Uterus (tissue), 2 donors: ENCODE data around the gene STING1.
"Not testable (repeated sequence)": the region's sequence is repeated elsewhere in the genome, so short reads cannot be mapped to it uniquely, and the experiment has no call there.

Experiments used
- POLR2A ChIP-seq, 2 donors: fragments of 450-650 bp; IDR thresholded peaks; one replicate each; pipeline ENCODE4 v1.6.1; 2016; ENCODE audit warnings: antibody characterized with exemption in 2 of 2, mild to moderate bottlenecking in 1 of 2, moderate library complexity in 1 of 2
- TF ChIP-seq, protein P1 (sequence below), 4 experiments: fragments of 200-600 bp in 2 of 4; fragments of 450-650 bp in 2 of 4; sonication (generic) in 2 of 4; IDR thresholded peaks; one replicate each; pipeline ENCODE4 v1.5.1; 2016 to 2019; ENCODE audit warnings: antibody characterized with exemption in 4 of 4, mild to moderate bottlenecking in 2 of 4, moderate library complexity in 1 of 4

- TF ChIP-seq, protein P1, sequence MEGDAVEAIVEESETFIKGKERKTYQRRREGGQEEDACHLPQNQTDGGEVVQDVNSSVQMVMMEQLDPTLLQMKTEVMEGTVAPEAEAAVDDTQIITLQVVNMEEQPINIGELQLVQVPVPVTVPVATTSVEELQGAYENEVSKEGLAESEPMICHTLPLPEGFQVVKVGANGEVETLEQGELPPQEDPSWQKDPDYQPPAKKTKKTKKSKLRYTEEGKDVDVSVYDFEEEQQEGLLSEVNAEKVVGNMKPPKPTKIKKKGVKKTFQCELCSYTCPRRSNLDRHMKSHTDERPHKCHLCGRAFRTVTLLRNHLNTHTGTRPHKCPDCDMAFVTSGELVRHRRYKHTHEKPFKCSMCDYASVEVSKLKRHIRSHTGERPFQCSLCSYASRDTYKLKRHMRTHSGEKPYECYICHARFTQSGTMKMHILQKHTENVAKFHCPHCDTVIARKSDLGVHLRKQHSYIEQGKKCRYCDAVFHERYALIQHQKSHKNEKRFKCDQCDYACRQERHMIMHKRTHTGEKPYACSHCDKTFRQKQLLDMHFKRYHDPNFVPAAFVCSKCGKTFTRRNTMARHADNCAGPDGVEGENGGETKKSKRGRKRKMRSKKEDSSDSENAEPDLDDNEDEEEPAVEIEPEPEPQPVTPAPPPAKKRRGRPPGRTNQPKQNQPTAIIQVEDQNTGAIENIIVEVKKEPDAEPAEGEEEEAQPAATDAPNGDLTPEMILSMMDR (IDR thresholded peaks at IDR 0.05) = not testable (repeated sequence)
- TF ChIP-seq POLR2A (IDR thresholded peaks at IDR 0.05) = not testable (repeated sequence)
These were observed 3.7 kb downstream of the STING1 start for GRCh38 chr5:139478657-139479423.
